Endothelial cell of umbilical vein (primary cell): ENCODE results near the gene WSB1. TPM values are rescaled to one million over a fixed set of nuclear protein-coding genes. Genes with fewer than 3 reads are reported as not detected.

ENCODE experiments used
- BruUV-seq: library from RNA; stranded (reverse); fragments of 400-500 nt; replicated peaks from 2 replicates; lab custom pipeline; 2021; lab: Mats Ljungman, UMichigan
- CTCF ChIA-PET: fragments of 300-600, 350-600 bp; sonication (Branson Sonifier 250); formaldehyde crosslinking; loops from one replicate; lab custom pipeline; 2021; ENCODE audit warnings: antibody characterized with exemption, inconsistent platforms; lab: Charles Lee
- POLR2A ChIA-PET: fragments of 300-600, 350-600 bp; sonication (Branson Sonifier 250); formaldehyde crosslinking; loops from one replicate; lab custom pipeline; 2021; ENCODE audit warnings: antibody characterized with exemption, inconsistent platforms; lab: Charles Lee
- DNase-seq: peaks from one replicate; pipeline ENCODE4 v3.0.0-alpha.2; 2011; ENCODE audit warnings: low read depth, low spot score
- FAIRE-seq: peaks from 2 replicates; lab custom pipeline; 2011; peaks lifted over from hg19 to GRCh38; lab: Jason Lieb, UNC
- H2AFZ ChIP-seq: 2 replicates; pipeline ENCODE4 v1.6.0; 2012; ENCODE audit warnings: low read depth, low read length, control low read depth, inconsistent platforms
- H3K27ac ChIP-seq: 2 replicates; pipeline ENCODE4 v1.5.1; 2011; ENCODE audit warnings: low read depth, mild to moderate bottlenecking, control low read depth, low read length, moderate library complexity; ENCODE audit not compliant: insufficient read depth
- H3K27me3 ChIP-seq, 2 experiments: 2 replicates each; pipeline versions ENCODE4 v1.6.0 to v1.6.1; 2011; ENCODE audit warnings: low read length in 2 of 2, mixed read lengths in 1 of 2; ENCODE audit not compliant: control insufficient read depth in 2 of 2, insufficient read depth in 2 of 2
- H3K36me3 ChIP-seq, 2 experiments: 2 replicates in 1 of 2; 3 replicates in 1 of 2; pipeline ENCODE4 v1.5.1; 2011; ENCODE audit warnings: low read length in 2 of 2, mild to moderate bottlenecking in 1 of 2, moderate library complexity in 1 of 2; ENCODE audit not compliant: control insufficient read depth in 2 of 2, insufficient read depth in 2 of 2; ENCODE audit errors: extremely low read depth in 1 of 2
- H3K4me1 ChIP-seq: 3 replicates; pipeline ENCODE4 v1.5.1; 2011; ENCODE audit warnings: mild to moderate bottlenecking, low read length; ENCODE audit not compliant: control insufficient read depth, insufficient read depth; ENCODE audit errors: extremely low read depth
- H3K4me2 ChIP-seq: 2 replicates; pipeline ENCODE4 v1.6.1; 2011; ENCODE audit warnings: low read length, control low read depth, mixed read lengths; ENCODE audit not compliant: insufficient read depth
- H3K4me3 ChIP-seq, 3 experiments: fragments of 200-600 bp in 1 of 3; sonication (generic), shearing (Covaris generic) in 1 of 3; replicated peaks in 1 of 3; 2 replicates each; pipeline ENCODE4 v1.5.1; 2011 to 2016; ENCODE audit warnings: control low read depth in 3 of 3, low read length in 3 of 3, mild to moderate bottlenecking in 2 of 3, inconsistent platforms in 1 of 3, low read depth in 1 of 3, moderate library complexity in 1 of 3; ENCODE audit not compliant: insufficient read depth in 1 of 3
- H3K79me2 ChIP-seq: 2 replicates; pipeline ENCODE4 v1.6.0; 2012; ENCODE audit warnings: low read length, inconsistent platforms; ENCODE audit not compliant: control insufficient read depth, insufficient read depth
- H3K9ac ChIP-seq: replicated peaks from 2 replicates; pipeline ENCODE3; 2011; ENCODE audit warnings: low read length, control low read depth; ENCODE audit not compliant: insufficient read depth; ENCODE audit errors: extremely low read depth
- H3K9me1 ChIP-seq: replicated peaks from 3 replicates; pipeline ENCODE4 v1.6.0; 2011; ENCODE audit warnings: mild to moderate bottlenecking, low read length; ENCODE audit not compliant: control insufficient read depth, insufficient read depth; ENCODE audit errors: extremely low read depth
- H3K9me3 ChIP-seq: replicated peaks from 2 replicates; pipeline ENCODE4 v1.5.1; 2012; ENCODE audit warnings: low read length, inconsistent platforms; ENCODE audit not compliant: control insufficient read depth, insufficient read depth
- H4K20me1 ChIP-seq: replicated peaks from 2 replicates; pipeline ENCODE3; 2011; ENCODE audit warnings: mild to moderate bottlenecking, low read length; ENCODE audit not compliant: control insufficient read depth, insufficient read depth; ENCODE audit errors: extremely low read depth
- CTCF ChIP-seq, 2 donors: IDR thresholded peaks; 1 replicate in 1 of 2; 2 replicates in 1 of 2; pipeline ENCODE4 v1.5.1; 2011; ENCODE audit warnings: low read length in 2 of 2, mild to moderate bottlenecking in 2 of 2, moderate library complexity in 2 of 2, control low read depth in 1 of 2, inconsistent platforms in 1 of 2, low read depth in 1 of 2; ENCODE audit not compliant: insufficient read depth in 1 of 2; ENCODE audit errors: extremely low read depth in 1 of 2
- EZH2 ChIP-seq: IDR thresholded peaks from 2 replicates; pipeline ENCODE4 v1.6.1; 2012; ENCODE audit warnings: borderline replicate concordance, low read depth, mild to moderate bottlenecking, moderate library complexity, low read length, inconsistent platforms; ENCODE audit not compliant: severe bottlenecking
- FOS ChIP-seq: IDR thresholded peaks from 2 replicates; pipeline ENCODE4 v1.6.1; 2011; ENCODE audit warnings: mild to moderate bottlenecking, low read length, moderate library complexity, borderline replicate concordance; ENCODE audit not compliant: insufficient read depth
- GATA2 ChIP-seq: IDR thresholded peaks from 2 replicates; pipeline ENCODE4 v1.7.0; 2011; ENCODE audit warnings: low read depth, mild to moderate bottlenecking, moderate library complexity, mixed read lengths, low read length; ENCODE audit not compliant: insufficient read length, insufficient read depth
- JUN ChIP-seq: IDR thresholded peaks from 2 replicates; pipeline ENCODE4 v1.6.1; 2011; ENCODE audit warnings: borderline replicate concordance, low read depth; ENCODE audit not compliant: insufficient read length, insufficient read depth
- MAX ChIP-seq: IDR thresholded peaks from 2 replicates; pipeline ENCODE4 v1.6.1; 2011; ENCODE audit not compliant: insufficient read depth, insufficient read length
- MYC ChIP-seq: IDR thresholded peaks from one replicate; pipeline ENCODE4 v1.6.1; 2011; ENCODE audit warnings: mild to moderate bottlenecking, low read depth, low read length
- POLR2A ChIP-seq: IDR thresholded peaks from 2 replicates; pipeline ENCODE4 v1.6.1; 2012; ENCODE audit warnings: low read depth, mild to moderate bottlenecking, control low read depth, low read length
- POLR2AphosphoS5 ChIP-seq: IDR thresholded peaks from 2 replicates; pipeline ENCODE4 v1.6.1; 2012; ENCODE audit warnings: low read depth, mild to moderate bottlenecking, control low read depth, low read length, moderate library complexity; ENCODE audit not compliant: insufficient read depth
- dilution Hi-C: fragments of 300-500 bp; cut with MboI; formaldehyde crosslinking; loops from one replicate; pipeline ENCODE4 v1.15.0; 2019; ENCODE audit warnings: low sequenced_read_pairs; ENCODE audit not compliant: extremely low pct_ligation_motif_present
- intact Hi-C: fragments of 100-400 bp; cut with micrococcal nuclease; formaldehyde crosslinking; loops from one replicate; pipeline ENCODE4 v1.10.0; 2022
- polyA plus RNA-seq, 4 experiments: library from polyadenylated mRNA; depleted of rRNA in 3 of 4; stranded (reverse) in 3 of 4; unstranded in 1 of 4; fragments of >200 nt; gene quantifications; 2 replicates each; pipeline versions ENCODE4 v1.2.1 to v1.2.3, GENCODE V29; 2011 to 2012; ENCODE audit warnings: missing spikeins in 1 of 4
- total RNA-seq: library from RNA; stranded (reverse); gene quantifications from 2 replicates; pipeline ENCODE4 v1.2.3, GENCODE V29; 2021

WSB1 gene
- total and polyA plus RNA-seq, 2 donors (not counting 3 experiments of a cell fraction or from before 2014, with no cell fraction given), result 471 to 736 TPM

GRCh38 chr17:27315322-27315721 lies 21.4 kb downstream of the WSB1 start:
- H3K9ac ChIP-seq, result no peak overlapping the region
- POLR2A ChIA-PET, result no interaction called here
- CTCF ChIA-PET, result interaction anchor here (1.5 to 2.1 kb wide), 3 partner anchors 18 to 79 kb away, joined by 3 to 11 read pairs (median 8); no protein-coding TSS in a partner anchor
- H3K36me3 ChIP-seq, result peaks cover 32 to 40% of the 10 kb centered on the region in 2 experiments
- peaks cover 3% of the 10 kb centered on the region for H4K20me1 ChIP-seq
- no peak overlapping the region for H3K4me2 ChIP-seq
- H3K27ac ChIP-seq, result no peak overlapping the region
- H3K79me2 ChIP-seq, result peaks cover 3% of the 10 kb centered on the region
- intact Hi-C loops (no loop called here), dilution Hi-C loops (no loop called here)
- BruUV-seq, result no TSS peak
- no peak for TF ChIP-seq MYC
- no peak for TF ChIP-seq MAX
- TF ChIP-seq EZH2, result no peak
- no peak for TF ChIP-seq FOS
- no peak for TF ChIP-seq POLR2A
- no peak for TF ChIP-seq GATA2
- TF ChIP-seq CTCF (IDR thresholded peaks at IDR 0.05; ENCODE audit: extremely low read depth in 1 of 2, insufficient read depth in 1 of 2, low read depth in 1 of 2, low read length in 2 of 2), result no peak
- TF ChIP-seq POLR2AphosphoS5, result no peak
- TF ChIP-seq JUN, result no peak
- H3K4me1 ChIP-seq, result no peaks in the 10 kb centered on the region
- DNase-seq (no peak), FAIRE-seq (no peak)
- no peak overlapping the region for H2AFZ ChIP-seq
- no peaks in the 10 kb centered on the region for H3K27me3 ChIP-seq
- no peaks in the 10 kb centered on the region for H3K9me3 ChIP-seq
- no peaks in the 10 kb centered on the region for H3K9me1 ChIP-seq
- H3K4me3 ChIP-seq, result no peak overlapping the region
